ENCODE measurements around the gene NME8.

DNA sequence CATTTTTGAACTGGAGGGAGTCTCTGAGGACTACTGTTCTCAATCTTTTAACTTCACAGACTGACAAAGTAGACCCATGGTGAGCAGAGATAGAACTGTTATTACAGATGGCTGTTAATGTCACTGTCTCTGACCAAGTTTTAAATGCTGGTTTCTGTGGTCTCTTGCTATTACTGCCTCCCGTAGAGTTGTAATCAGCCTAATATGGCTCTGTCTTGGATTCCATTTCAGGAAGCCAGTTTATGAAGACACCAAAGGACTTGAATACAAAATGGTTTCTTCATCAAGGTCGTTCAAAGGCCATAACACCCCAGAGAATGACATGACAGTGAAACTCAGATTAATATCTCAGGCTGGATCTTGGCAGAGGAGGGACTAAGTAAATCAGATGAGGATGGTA, 64.4 kb downstream of the NME8 start:
- TF ChIP-seq, protein P1, sequence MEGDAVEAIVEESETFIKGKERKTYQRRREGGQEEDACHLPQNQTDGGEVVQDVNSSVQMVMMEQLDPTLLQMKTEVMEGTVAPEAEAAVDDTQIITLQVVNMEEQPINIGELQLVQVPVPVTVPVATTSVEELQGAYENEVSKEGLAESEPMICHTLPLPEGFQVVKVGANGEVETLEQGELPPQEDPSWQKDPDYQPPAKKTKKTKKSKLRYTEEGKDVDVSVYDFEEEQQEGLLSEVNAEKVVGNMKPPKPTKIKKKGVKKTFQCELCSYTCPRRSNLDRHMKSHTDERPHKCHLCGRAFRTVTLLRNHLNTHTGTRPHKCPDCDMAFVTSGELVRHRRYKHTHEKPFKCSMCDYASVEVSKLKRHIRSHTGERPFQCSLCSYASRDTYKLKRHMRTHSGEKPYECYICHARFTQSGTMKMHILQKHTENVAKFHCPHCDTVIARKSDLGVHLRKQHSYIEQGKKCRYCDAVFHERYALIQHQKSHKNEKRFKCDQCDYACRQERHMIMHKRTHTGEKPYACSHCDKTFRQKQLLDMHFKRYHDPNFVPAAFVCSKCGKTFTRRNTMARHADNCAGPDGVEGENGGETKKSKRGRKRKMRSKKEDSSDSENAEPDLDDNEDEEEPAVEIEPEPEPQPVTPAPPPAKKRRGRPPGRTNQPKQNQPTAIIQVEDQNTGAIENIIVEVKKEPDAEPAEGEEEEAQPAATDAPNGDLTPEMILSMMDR (IDR thresholded peaks at IDR 0.05): no peak
- TF ChIP-seq POLR2A (IDR thresholded peaks at IDR 0.05): no peak
